Stimulated activated CD4-positive, alpha-beta T cell treated with anti-CD3 and anti-CD28 coated beads, Interleukin-4, amount 100 ng/mL, for 24 hours (primary cell): ENCODE measurements around the gene ZNF530.

Experiments
- DNase-seq: peaks from one replicate; pipeline ENCODE4 v3.0.0-alpha.2; 2020

ZNF530 gene

DNA sequence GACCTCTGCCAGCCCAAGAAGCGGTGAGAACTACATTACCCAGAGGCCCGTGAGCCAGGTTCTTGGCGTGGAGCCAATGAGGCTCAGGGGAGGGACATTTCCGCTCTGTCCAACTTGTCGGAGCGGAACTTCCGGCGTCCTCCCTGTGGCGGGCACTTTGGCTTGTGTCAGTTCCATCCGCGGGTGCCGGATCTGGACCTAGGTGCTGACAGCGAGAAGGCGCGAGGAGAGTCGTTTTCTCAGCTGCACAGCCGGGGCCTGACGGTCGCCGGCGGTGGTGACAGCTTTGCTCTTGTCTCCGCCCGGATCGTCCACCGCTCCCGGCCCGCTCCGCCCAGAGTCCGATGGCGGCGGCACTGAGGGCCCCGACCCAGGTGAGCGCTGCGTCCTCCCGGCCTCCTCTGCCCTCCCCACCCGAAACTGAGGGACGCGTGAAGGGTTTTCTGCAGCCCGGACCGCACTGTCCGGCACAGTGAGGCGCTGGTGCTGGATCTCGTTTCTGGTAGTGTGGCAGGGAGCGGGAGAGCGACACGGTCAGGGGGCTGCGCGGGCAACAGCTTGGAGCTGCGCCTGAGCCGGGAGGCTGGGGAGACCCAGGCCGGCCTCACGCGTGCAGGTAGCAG is at the start of gene ZNF530:
Gene ZNF530, plus strand, starts transcription at position 125 of the 623 bp plus-strand sequence. CDS start 4,461 bp downstream, outside the sequence.
- peak; percentile 91 for DNase-seq

DNA sequence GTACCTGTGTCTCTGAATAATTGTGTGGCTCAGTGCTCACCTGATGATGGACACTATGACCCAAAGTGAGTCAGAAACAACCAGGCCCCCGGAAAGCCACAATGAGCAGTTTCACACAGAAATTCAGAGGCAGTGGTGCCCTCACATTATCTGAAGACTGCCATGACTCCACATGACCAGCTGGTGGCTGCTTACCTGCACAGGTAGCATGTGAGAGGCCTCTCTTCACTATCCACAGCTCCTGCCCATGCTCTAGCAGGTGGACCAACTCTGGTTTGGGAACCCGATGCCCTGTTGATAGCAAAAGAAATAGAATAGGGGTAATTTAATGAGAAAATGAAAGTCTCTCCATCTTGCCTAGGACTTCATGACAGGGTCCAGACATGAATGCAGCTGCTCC is 47.3 kb upstream of the ZNF530 start:
- DNase-seq: no peak

GRCh38 chr19:57557659-57558058 is 42.0 kb upstream of the ZNF530 start:
- DNase-seq: no peak

DNA sequence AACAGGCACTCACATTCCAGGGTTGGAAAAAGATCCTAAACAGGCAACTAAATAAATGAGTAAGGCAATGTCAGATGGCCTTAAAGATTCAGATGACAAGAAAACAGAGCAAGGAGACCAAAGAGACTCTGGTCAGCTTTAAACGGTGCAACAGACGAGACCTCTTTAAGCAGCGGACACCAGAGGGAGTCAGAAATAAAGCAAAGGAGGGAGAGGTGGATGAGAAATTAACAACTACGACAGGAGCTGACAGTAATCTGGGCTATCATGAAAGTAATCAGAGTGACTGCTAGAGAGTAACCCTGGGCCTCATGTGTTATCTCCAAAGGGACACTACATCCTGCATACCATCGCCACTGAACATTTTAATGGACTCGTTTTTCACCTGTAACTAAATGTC is 41.2 kb upstream of the ZNF530 start:
- DNase-seq: no peak

DNA sequence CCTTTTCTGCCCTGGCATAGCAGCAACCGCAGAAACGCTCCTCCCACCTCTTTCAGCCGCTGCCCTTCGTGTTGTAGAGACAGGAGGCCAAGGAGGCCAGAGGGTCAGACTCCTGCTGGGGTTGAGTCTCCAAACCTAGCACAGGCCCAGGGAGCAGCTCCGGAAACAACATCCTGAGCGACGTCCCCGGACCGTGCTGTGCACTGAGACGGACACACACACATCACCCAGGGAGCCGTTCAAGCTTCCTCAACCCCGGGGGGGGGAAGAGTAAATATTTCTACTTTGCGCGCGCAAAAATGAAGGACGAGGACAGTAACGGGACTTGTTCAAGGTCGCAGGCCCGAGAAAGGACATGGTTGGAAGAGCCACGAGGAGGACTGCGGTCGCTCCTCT is 40.7 kb upstream of the ZNF530 start:
- peak; percentile 4 for DNase-seq

GRCh38 chr19:57559404-57560025 is 40.2 kb upstream of the ZNF530 start, which contains the start of gene ZNF550:
Gene ZNF550 (minus strand): TSS chr19:57559863. CDS start chr19:57559682, 181 bp downstream.
- DNase-seq: peak; percentile 89

- no peak for DNase-seq
Observed at GRCh38 chr19:57560049-57560491, 39.6 kb upstream of the ZNF530 start.

GRCh38 chr19:57563547-57563946 is 36.1 kb upstream of the ZNF530 start:
- DNase-seq: no peak

DNA sequence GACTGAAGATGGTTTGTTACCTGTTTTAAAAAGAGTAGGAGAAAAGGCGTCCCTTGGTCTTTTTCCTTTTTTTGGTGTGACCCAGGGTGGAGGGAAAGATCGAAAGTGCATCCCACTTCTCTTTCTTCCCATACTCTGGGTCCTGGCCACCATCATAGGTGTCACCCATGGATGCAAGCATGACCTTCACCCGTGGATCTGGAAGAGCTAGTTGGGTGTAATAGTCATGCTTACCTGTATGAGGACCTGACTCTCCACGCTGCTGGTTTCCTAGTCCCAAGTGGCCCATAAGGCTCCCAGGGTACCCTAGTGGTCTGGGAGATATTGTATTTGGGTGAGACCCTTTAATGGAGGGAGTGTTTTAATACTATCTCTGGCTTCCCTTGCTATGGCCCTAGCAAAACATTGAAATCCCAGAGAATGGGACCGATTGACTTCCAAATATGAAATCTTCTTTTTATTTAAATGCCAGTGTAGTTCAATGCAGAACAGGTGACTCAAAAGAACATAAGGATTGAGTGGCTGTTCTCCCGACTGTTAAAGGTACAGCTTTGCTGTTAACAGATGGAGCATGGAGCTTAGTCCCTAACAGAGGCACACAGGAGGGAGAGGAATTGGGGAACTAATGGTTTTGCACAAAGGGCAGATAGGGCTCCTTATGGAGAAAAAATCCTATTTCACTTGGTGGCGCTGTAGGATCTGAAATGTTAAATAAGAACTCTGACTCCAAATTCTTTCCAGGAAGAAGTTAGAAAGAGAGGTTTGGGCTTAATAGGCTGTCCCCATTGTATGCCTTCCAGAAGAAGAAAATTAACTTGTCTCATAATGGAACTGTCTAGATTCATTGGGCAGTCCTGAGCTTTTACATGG is 33.1 kb upstream of the ZNF530 start:
- DNase-seq: no peak

- no peak for DNase-seq
Observed at GRCh38 chr19:57570707-57571106, 29.0 kb upstream of the ZNF530 start.

DNA sequence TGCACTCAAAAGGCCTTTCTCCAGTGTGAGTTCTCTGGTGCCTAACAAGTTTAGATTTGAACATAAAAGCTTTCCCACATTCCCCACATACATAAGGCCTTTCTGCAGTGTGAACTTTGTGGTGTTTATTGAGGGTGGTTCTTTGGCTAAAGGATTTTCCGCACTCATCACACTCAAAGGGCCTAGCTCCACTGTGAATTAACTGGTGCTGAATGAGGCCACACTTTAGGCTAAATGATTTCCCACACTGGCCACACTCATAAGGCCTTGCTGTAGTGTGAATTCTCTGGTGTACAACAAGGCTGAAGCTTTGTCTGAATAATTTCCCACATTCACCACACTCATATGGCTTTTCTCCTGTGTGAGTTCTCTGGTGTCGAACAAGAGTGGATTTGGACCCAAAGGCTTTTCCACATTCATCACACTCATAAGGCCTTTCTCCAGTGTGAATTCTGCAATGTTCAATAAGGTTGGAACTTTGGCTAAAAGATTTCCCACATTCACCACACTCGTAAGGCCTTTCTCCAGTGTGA is 27.2 kb upstream of the ZNF530 start:
- DNase-seq: no peak

GRCh38 chr19:57576661-57577060 is 23.0 kb upstream of the ZNF530 start:
- no peak for DNase-seq

GRCh38 chr19:57578487-57579205 is 21.0 kb upstream of the ZNF530 start, which contains the start of gene ZNF416:
Gene ZNF416 (minus strand): TSS chr19:57578911. CDS start chr19:57578704, 207 bp downstream.
- DNase-seq: peak; percentile 97

- DNase-seq: no peak
Observed at GRCh38 chr19:57583104-57583520, 16.6 kb upstream of the ZNF530 start.

DNA sequence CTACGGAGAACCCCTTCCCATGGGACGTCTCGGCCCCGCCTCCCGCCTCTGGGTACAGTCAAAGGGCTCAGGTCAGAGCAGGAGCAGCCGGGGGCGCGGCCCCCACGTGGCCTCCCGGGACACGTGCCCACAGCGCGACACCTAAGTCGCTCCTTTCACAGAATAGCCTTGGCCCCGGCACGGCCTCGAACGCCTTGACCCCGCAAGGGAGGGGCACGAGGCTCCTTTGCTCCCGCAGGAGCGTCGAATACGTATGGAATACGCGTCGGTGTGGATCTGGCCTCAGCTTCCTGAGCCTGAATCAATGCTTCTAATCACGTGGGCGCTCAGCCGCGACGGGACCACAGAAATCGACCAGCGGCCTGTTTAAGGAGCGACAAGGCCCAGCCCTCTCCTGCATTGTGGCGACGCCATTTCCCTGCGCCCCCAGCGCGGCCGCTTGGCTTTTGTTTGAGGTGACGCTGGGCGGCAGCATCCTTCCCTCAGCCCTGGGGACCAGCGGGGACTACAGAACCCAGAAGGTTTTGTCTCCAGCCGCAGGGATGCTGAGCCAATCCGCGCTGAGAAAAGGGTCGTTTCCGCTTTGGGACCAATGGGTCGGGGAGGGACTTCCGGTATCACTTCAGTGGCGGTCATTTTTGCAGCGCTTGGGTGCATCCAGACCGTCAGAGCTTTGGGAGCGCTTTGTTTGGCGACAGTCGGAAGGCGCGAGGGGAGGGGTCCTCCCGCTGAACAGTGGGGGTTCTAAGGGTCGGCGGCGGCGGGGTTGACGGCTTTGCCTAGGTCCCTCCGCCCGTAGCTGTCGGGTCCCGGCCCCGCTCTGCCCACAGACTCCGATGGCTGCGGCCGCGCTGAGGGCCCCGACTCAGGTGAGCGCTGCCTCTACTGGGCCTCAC is 15.9 kb upstream of the ZNF530 start, which contains the start of gene ZIK1:
Gene ZIK1, plus strand, starts transcription at position 625 of the 896 bp plus-strand sequence. Its CDS starts 212 bp downstream, at position 837.
- peak; percentile 89 for DNase-seq

DNA sequence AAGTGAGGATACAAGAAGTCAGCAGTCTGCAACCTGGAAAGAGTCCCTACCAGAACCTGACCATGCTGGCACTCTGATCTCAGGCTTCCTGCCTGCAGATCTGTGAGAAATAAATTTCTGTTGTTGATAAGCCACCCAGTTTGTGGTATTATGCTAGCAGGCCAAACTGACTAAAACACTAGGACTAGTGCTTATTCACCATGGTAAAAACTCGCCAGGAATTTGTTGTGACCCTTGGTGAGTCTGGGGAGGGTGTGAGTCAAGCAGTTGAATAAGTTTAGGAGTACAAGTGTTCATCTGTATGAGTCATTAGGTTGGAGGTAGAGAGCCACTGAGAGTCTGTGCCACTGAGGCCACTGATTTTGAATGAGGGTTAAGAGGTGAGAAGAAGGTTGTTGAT is 12.2 kb upstream of the ZNF530 start:
- no peak for DNase-seq

GRCh38 chr19:57599377-57599760 is 316 bp upstream of the ZNF530 start:
- DNase-seq: no peak

GRCh38 chr19:57606931-57607330 is 7.2 kb downstream of the ZNF530 start:
- DNase-seq: no peak

DNA sequence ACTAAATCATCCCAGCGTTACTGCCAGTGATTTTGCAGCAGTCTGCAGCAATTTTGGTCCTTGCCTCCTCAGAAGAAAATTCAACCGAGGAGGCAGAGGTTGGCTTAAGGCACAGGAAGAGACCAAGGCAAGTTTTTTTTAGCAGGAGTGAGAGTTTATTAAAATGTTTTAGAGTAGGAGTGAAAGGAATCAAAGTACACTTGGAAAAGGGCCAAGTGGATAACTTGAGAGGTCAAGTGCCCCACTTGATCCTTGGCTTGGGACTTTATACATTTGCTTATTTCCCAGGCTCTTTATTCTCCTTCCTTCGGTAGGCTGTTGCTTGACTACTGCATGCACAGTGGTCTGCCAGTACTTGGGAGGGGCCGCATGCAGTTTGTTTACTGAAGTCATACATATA is 11.4 kb downstream of the ZNF530 start:
- no peak for DNase-seq

- DNase-seq: peak; percentile 92
Observed at GRCh38 chr19:57613941-57614743, 14.5 kb downstream of the ZNF530 start, which contains the start of gene ZNF134. Gene ZNF134 (plus strand): TSS chr19:57614242. CDS start chr19:57619469, 5,227 bp downstream.
